Skeletal muscle satellite cell (primary cell): ENCODE results near the gene CYP4Z1.
"Not testable (repeated sequence)": the region's sequence is repeated elsewhere in the genome, so short reads cannot be mapped to it uniquely, and the experiment has no call there.

Experiments used
- H3K27me3 ChIP-seq: 2 replicates; pipeline ENCODE4 v1.7.0; 2013; ENCODE audit warnings: low read length; ENCODE audit not compliant: control insufficient read depth, insufficient read depth
- H3K36me3 ChIP-seq: 2 replicates; pipeline ENCODE4 v1.7.0; 2013; ENCODE audit warnings: mild to moderate bottlenecking, control low read depth, low read length; ENCODE audit not compliant: insufficient read depth
- H3K4me1 ChIP-seq: 2 replicates; pipeline ENCODE4 v1.7.0; 2013; ENCODE audit warnings: low read length; ENCODE audit not compliant: control insufficient read depth, insufficient read depth
- H3K4me2 ChIP-seq: 2 replicates; pipeline ENCODE4 v1.7.0; 2013; ENCODE audit warnings: mild to moderate bottlenecking, low read length
- H3K4me3 ChIP-seq: 2 replicates; pipeline ENCODE4 v1.7.0; 2013; ENCODE audit warnings: low read length
- H3K9ac ChIP-seq: 2 replicates; pipeline ENCODE4 v1.7.0; 2013; ENCODE audit warnings: mild to moderate bottlenecking, low read depth, low read length, moderate library complexity
- H3K9me3 ChIP-seq: replicated peaks from 2 replicates; pipeline ENCODE4 v1.7.0; 2013; ENCODE audit warnings: mild to moderate bottlenecking, control low read depth, low read length

CYP4Z1 gene

GRCh38 chr1:47157957-47158356 is 90.9 kb downstream of the CYP4Z1 start:
- not testable (repeated sequence) for H3K36me3 ChIP-seq, H3K27me3 ChIP-seq, H3K9ac ChIP-seq, H3K9me3 ChIP-seq, H3K4me3 ChIP-seq, H3K4me2 ChIP-seq, H3K4me1 ChIP-seq

- Histone ChIP-seq H3K36me3 (no peaks in the 10 kb centered on the region), H3K4me3 (no peak overlapping the region), H3K4me2 (no peak overlapping the region), H3K9ac (no peak overlapping the region), H3K27me3 (no peaks in the 10 kb centered on the region), H3K9me3 (no peaks in the 10 kb centered on the region), H3K4me1 (no peaks in the 10 kb centered on the region)
Observed at GRCh38 chr1:47160716-47161115, 93.7 kb downstream of the CYP4Z1 start.

GRCh38 chr1:47161298-47162040 is 94.4 kb downstream of the CYP4Z1 start:
- no peak overlapping the region for H3K4me2 ChIP-seq
- H3K4me1 ChIP-seq = no peaks in the 10 kb centered on the region
- no peak overlapping the region for H3K9ac ChIP-seq
- no peaks in the 10 kb centered on the region for H3K36me3 ChIP-seq
- no peak overlapping the region for H3K4me3 ChIP-seq
- no peaks in the 10 kb centered on the region for H3K9me3 ChIP-seq
- H3K27me3 ChIP-seq = no peaks in the 10 kb centered on the region

- no peaks in the 10 kb centered on the region for H3K4me1 ChIP-seq
- H3K27me3 ChIP-seq = no peaks in the 10 kb centered on the region
Observed at GRCh38 chr1:47164552-47164951, 97.5 kb downstream of the CYP4Z1 start.

More at GRCh38 chr1:47164552-47164951, 97.5 kb downstream of the CYP4Z1 start:
- no peak overlapping the region for H3K4me3 ChIP-seq
- H3K9ac ChIP-seq = no peak overlapping the region
- no peak overlapping the region for H3K4me2 ChIP-seq
- no peaks in the 10 kb centered on the region for H3K36me3 ChIP-seq
- no peaks in the 10 kb centered on the region for H3K9me3 ChIP-seq
